ENCODE data around the gene TNPO1. TPM values are rescaled to one million over a fixed set of nuclear protein-coding genes. Genes with fewer than 3 reads are reported as not detected.

TNPO1 gene
- total and polyA plus RNA-seq, 2 of the 13 experiments (the other 11 are each of a cell fraction or from before 2014, with no cell fraction given), result 26.7 to 123 TPM

- no peak for TF ChIP-seq ZNF646 (CRISPR knock-in tag; IDR thresholded peaks at IDR 0.05)
- TF ChIP-seq AGO1 (IDR thresholded peaks at IDR 0.05; ENCODE audit: low read depth, low read length, poor library complexity, severe bottlenecking), result no peak
- no peak for TF ChIP-seq RNF2 (conservative IDR thresholded peaks at IDR 0.05; ENCODE audit: low read depth)
- TF ChIP-seq TCF7L2 (IDR thresholded peaks at IDR 0.05; ENCODE audit: low read depth, low read length), result no peak
- TF ChIP-seq ZNF709 (CRISPR knock-in tag; IDR thresholded peaks at IDR 0.05), result no peak
- no peak for TF ChIP-seq THAP8 (CRISPR knock-in tag; IDR thresholded peaks at IDR 0.05; ENCODE audit: borderline replicate concordance)
Measured at GRCh38 chr5:72836810-72837209, 20.3 kb downstream of the TNPO1 start (continued).
